ENCODE measurements around the gene TRIB2. TPM values are rescaled to one million over a fixed set of nuclear protein-coding genes. Genes with fewer than 3 reads are reported as not detected.

The TRIB2 gene
- total and polyA plus RNA-seq, 2 of the 4 experiments (the other 2 are of a cell fraction), result 12.0 to 12.7 TPM

DNA sequence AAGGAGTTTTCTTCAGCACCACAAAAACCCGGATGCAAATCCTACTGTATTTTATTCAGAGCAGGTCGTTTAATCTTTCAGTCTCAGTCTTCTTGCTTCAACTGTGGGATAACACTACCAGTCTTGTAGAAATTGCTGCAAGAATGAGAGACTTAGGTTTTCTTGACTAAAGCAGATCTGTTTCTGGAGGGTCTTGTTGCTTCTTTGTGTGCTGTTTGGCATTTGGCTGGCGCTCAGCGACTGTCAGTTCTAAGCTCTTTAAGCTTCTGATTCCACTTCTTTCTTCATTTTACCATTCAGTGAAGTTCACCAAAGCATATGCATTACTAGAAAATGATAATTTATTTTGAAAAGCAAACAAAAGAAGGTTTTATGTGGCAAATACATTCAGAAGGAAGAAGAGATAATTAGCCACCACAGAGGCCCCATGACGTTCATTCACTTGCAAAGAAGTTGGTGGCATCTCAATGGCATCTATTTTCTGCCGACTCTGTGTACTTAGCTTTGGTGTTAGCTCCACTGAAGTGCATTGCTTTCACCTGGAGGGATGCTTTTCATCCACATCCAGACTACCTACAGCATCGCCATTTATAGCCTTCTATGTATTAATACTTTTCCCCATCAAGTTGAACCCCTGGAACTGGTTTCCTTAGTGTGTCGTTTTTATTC is 53.7 kb downstream of the TRIB2 start:
- POLR2A ChIA-PET (ENCODE audit: unreplicated experiment), result no interaction called here
- Histone ChIP-seq H4K8ac (ENCODE audit: low read depth in 2 of 2, low read length in 2 of 2) (no peak overlapping the region), H3K4me2 (ENCODE audit: low read depth, low read length) (no peak overlapping the region), H3K79me1 (ENCODE audit: low read depth in 1 of 2, low read length in 2 of 2) (no peaks in the 10 kb centered on the region), H2AFZ (replicated peaks; ENCODE audit: low read length, poor library complexity) (no peak overlapping the region), H3K9ac (ENCODE audit: low read depth, low read length) (no peak overlapping the region), H2AK5ac (ENCODE audit: low read depth, low read length) (no peak overlapping the region), H2BK20ac (ENCODE audit: low read depth, low read length) (no peak overlapping the region), H3K56ac (ENCODE audit: extremely low read depth, insufficient read depth, low read length) (no peak overlapping the region), H3K4me3 (ENCODE audit: insufficient read depth, low read depth, low read length) (no peak overlapping the region), H2BK5ac (ENCODE audit: low read depth, low read length, poor library complexity, severe bottlenecking) (no peak overlapping the region), H4K5ac (ENCODE audit: low read depth, low read length) (no peak overlapping the region), H2BK15ac (ENCODE audit: low read depth, low read length) (no peak overlapping the region), H3K27me3 (ENCODE audit: control insufficient read depth, insufficient read depth, low read length) (no peaks in the 10 kb centered on the region), H3K9me1 (ENCODE audit: insufficient read depth, low read length) (no peaks in the 10 kb centered on the region; the same call in none of the 2 replicates), H3K23ac (ENCODE audit: low read depth, low read length) (no peak overlapping the region), H3K4ac (ENCODE audit: low read depth, low read length) (no peak overlapping the region), H3K36me3 (ENCODE audit: control insufficient read depth, insufficient read depth, low read length) (no peaks in the 10 kb centered on the region), H3K4me1 (ENCODE audit: control insufficient read depth, insufficient read depth, low read length) (peaks cover 10% of the 10 kb centered on the region), H3K27ac (ENCODE audit: insufficient read depth, low read length) (no peak overlapping the region), H4K20me1 (ENCODE audit: insufficient read depth, low read length) (no peaks in the 10 kb centered on the region), H3K9me3 (ENCODE audit: control insufficient read depth, insufficient read depth, low read length) (no peaks in the 10 kb centered on the region), H2BK120ac (ENCODE audit: low read depth, low read length) (no peak overlapping the region), H3K18ac (ENCODE audit: low read depth, low read length) (no peak overlapping the region), H2AK9ac (replicated peaks; ENCODE audit: low read depth, low read length, poor library complexity) (no peak overlapping the region), H3K14ac (replicated peaks; ENCODE audit: low read depth, low read length) (no peak overlapping the region), H4K91ac (ENCODE audit: insufficient read depth, low read depth, low read length) (no peak overlapping the region)
- BruUV-seq (replicated peaks), result no TSS peak
- dilution Hi-C loops (cut with HindIII; ENCODE audit: low sequenced_read_pairs, unreplicated experiment), result no loop called here
- CTCF ChIA-PET, result no interaction called here
- WGBS, 2 experiments (ENCODE audit: extremely low coverage in 2 of 2, insufficient read length in 1 of 2), result 92% methylated on average over 2 of the region's 8 CpGs; no CpG with 5 or more reads in 1 of the 2 experiments
- ATAC-seq (ENCODE audit: low read depth) (no peak), DNase-seq (no peak)
- intact Hi-C loops (cut with micrococcal nuclease), result no loop called here
- in situ Hi-C loops (cut with MboI; ENCODE audit: low sequenced_read_pairs), result no loop called here
- TF ChIP-seq RFX5 (IDR thresholded peaks at IDR 0.05; ENCODE audit: low read depth, low read length) (no peak), RAD21 (IDR thresholded peaks at IDR 0.05; ENCODE audit: low read length) (no peak), MXI1 (IDR thresholded peaks at IDR 0.05; ENCODE audit: borderline replicate concordance, low read depth, low read length) (no peak), SMC3 (IDR thresholded peaks at IDR 0.05; ENCODE audit: low read depth, low read length) (no peak), RCOR1 (IDR thresholded peaks at IDR 0.05; ENCODE audit: insufficient replicate concordance, low read length) (no peak), FOS (IDR thresholded peaks at IDR 0.05; ENCODE audit: low read depth, low read length) (no peak), ELK1 (IDR thresholded peaks at IDR 0.05; ENCODE audit: borderline replicate concordance, low read depth, low read length) (no peak), NFE2L2 (IDR thresholded peaks at IDR 0.05; ENCODE audit: low read depth, low read length) (no peak), POLR2A (IDR thresholded peaks at IDR 0.05; ENCODE audit: low read depth, low read length) (no peak), CTCF (conservative IDR thresholded peaks at IDR 0.05; ENCODE audit: low read depth, low read length) (no peak), CEBPB (IDR thresholded peaks at IDR 0.05; ENCODE audit: low read depth, low read length) (no peak), MAFK (IDR thresholded peaks at IDR 0.05; ENCODE audit: low read depth, low read length) (no peak)
- TF ChIP-seq, protein P1, sequence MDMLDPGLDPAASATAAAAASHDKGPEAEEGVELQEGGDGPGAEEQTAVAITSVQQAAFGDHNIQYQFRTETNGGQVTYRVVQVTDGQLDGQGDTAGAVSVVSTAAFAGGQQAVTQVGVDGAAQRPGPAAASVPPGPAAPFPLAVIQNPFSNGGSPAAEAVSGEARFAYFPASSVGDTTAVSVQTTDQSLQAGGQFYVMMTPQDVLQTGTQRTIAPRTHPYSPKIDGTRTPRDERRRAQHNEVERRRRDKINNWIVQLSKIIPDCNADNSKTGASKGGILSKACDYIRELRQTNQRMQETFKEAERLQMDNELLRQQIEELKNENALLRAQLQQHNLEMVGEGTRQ (IDR thresholded peaks at IDR 0.05; ENCODE audit: low read depth, low read length), result no peak
